Astrocyte (in vitro differentiated cells and primary cell): ENCODE results near the gene SCN2B.

Experiments used
- EZH2 ChIP-seq: IDR thresholded peaks from 2 replicates; pipeline ENCODE4 v1.6.1; 2012; ENCODE audit warnings: mild to moderate bottlenecking, low read length, inconsistent platforms; ENCODE audit not compliant: insufficient read depth
- TF ChIP-seq, protein P1 (sequence below): IDR thresholded peaks from 2 replicates; pipeline ENCODE4 v1.5.1; 2011; ENCODE audit warnings: low read depth, mild to moderate bottlenecking, inconsistent platforms, low read length, moderate library complexity; ENCODE audit not compliant: insufficient read depth

DNA sequence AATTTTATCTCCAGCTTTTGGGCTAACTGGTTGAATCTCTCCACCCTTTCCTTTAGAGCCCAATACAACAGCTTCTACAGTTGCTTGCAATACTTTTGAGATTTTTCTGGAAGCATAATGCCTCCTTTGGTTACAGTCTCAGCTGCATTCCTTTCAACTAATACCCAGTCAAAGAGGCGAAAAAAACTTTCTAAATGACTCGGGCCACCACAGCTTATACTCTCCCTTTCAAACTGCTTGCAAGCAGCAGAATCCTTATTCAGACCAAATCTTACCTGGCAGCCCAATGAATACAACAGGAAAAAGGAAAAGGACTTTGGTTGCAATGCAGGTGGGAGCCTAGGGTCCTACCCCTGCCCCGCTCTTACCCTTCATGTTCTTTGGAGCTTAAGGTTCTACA is 32.6 kb upstream of the SCN2B start:
- TF ChIP-seq, protein P1, sequence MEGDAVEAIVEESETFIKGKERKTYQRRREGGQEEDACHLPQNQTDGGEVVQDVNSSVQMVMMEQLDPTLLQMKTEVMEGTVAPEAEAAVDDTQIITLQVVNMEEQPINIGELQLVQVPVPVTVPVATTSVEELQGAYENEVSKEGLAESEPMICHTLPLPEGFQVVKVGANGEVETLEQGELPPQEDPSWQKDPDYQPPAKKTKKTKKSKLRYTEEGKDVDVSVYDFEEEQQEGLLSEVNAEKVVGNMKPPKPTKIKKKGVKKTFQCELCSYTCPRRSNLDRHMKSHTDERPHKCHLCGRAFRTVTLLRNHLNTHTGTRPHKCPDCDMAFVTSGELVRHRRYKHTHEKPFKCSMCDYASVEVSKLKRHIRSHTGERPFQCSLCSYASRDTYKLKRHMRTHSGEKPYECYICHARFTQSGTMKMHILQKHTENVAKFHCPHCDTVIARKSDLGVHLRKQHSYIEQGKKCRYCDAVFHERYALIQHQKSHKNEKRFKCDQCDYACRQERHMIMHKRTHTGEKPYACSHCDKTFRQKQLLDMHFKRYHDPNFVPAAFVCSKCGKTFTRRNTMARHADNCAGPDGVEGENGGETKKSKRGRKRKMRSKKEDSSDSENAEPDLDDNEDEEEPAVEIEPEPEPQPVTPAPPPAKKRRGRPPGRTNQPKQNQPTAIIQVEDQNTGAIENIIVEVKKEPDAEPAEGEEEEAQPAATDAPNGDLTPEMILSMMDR, result no peak
- TF ChIP-seq EZH2, result no peak
